Panc1 (cell line): ENCODE results near the gene MAMDC2. TPM values are rescaled to one million over a fixed set of nuclear protein-coding genes. Genes with fewer than 3 reads are reported as not detected.

Experiments
- ATAC-seq: fragments of 200-7000 bp; cut with Tn5 transposase; 2 replicates; pipeline ENCODE4 v1.9.1; 2020; ENCODE audit warnings: mild to moderate bottlenecking, moderate library complexity
- BruUV-seq: library from RNA; stranded (reverse); fragments of 400-500 nt; replicated peaks from 2 replicates; lab custom pipeline; 2021; lab: Mats Ljungman, UMichigan
- CTCF ChIA-PET: fragments of 300-600 bp; sonication (Branson Sonifier 250); formaldehyde crosslinking; loops from one replicate; lab custom pipeline; 2022; ENCODE audit warnings: antibody characterized with exemption; lab: Charles Lee
- POLR2A ChIA-PET: fragments of 300-600 bp; sonication (Branson Sonifier 250); formaldehyde crosslinking; loops from one replicate; lab custom pipeline; 2022; ENCODE audit warnings: antibody characterized with exemption; lab: Charles Lee
- DNase-seq: peaks from one replicate; pipeline ENCODE4 v3.0.0-alpha.2; 2010; ENCODE audit warnings: low read depth, low spot score
- H3K27ac ChIP-seq: 2 replicates; pipeline ENCODE4 v1.5.1; 2011; ENCODE audit warnings: mild to moderate bottlenecking, low read length, inconsistent platforms
- H3K27me3 ChIP-seq: fragments of 200-500 bp; sonication (Bioruptor generic); 2 replicates; pipeline ENCODE4 v1.6.0; 2014; ENCODE audit warnings: low read length, inconsistent platforms; ENCODE audit not compliant: control insufficient read depth, insufficient read depth
- H3K36me3 ChIP-seq: fragments of 200-500 bp; sonication (Bioruptor generic); 2 replicates; pipeline ENCODE4 v1.5.1; 2014; ENCODE audit warnings: inconsistent platforms, mild to moderate bottlenecking, low read length, moderate library complexity; ENCODE audit not compliant: control insufficient read depth, insufficient read depth
- H3K4me1 ChIP-seq: 2 replicates; pipeline ENCODE4 v1.5.1; 2011; ENCODE audit warnings: inconsistent platforms, mild to moderate bottlenecking, low read length, moderate library complexity; ENCODE audit not compliant: control insufficient read depth, insufficient read depth
- H3K4me3 ChIP-seq, 2 experiments: 2 replicates each; pipeline ENCODE4 v1.5.1; 2011 to 2012; ENCODE audit warnings: low read depth in 2 of 2, low read length in 2 of 2, mild to moderate bottlenecking in 2 of 2, inconsistent platforms in 1 of 2, moderate library complexity in 1 of 2
- H3K9me3 ChIP-seq: fragments of 200-500 bp; sonication (Bioruptor generic); 2 replicates; pipeline ENCODE4 v1.5.1; 2014; ENCODE audit warnings: low read depth, mild to moderate bottlenecking, inconsistent platforms, low read length, moderate library complexity; ENCODE audit not compliant: control insufficient read depth, insufficient read depth
- POLR2AphosphoS5 ChIP-seq: IDR thresholded peaks from 2 replicates; pipeline ENCODE4 v1.6.1; 2012; ENCODE audit warnings: mild to moderate bottlenecking, low read depth, low read length, moderate library complexity
- REST ChIP-seq, 2 experiments: IDR thresholded peaks; 2 replicates each; pipeline ENCODE4 v1.6.1; 2011 to 2012; ENCODE audit warnings: low read depth in 2 of 2, control low read depth in 1 of 2, low read length in 1 of 2, mild to moderate bottlenecking in 1 of 2, moderate library complexity in 1 of 2; ENCODE audit not compliant: insufficient read depth in 1 of 2
- SIN3A ChIP-seq: IDR thresholded peaks from 2 replicates; pipeline ENCODE4 v1.6.1; 2012; ENCODE audit warnings: low read depth, mild to moderate bottlenecking, low read length, moderate library complexity, borderline replicate concordance; ENCODE audit not compliant: insufficient read depth
- TCF7L2 ChIP-seq: IDR thresholded peaks from 2 replicates; pipeline ENCODE4 v1.6.1; 2011; ENCODE audit warnings: mild to moderate bottlenecking, low read depth, low read length, inconsistent platforms
- in situ Hi-C: cut with HindIII; loops from 2 replicates; pipeline ENCODE4 v1.10.0; 2016; ENCODE audit warnings: low sequenced_read_pairs, low pct_unique_long_range_greater_than_20kb
- intact Hi-C: fragments of 100-400 bp; cut with micrococcal nuclease; formaldehyde crosslinking; loops from one replicate; pipeline ENCODE4 v1.10.0; 2022; ENCODE audit not compliant: unreplicated experiment
- total RNA-seq: library from RNA; stranded (reverse); gene quantifications from one replicate; pipeline ENCODE4 v1.2.1, GENCODE V29; 2021; ENCODE audit not compliant: unreplicated experiment
- TF ChIP-seq, protein P1 (sequence below): fragments of 450-650 bp; IDR thresholded peaks from 2 replicates; pipeline ENCODE4 v1.5.1; 2017; ENCODE audit warnings: mild to moderate bottlenecking

MAMDC2 gene
- total RNA-seq, 1 experiment from 2014 or later, result 1.5 TPM

- in situ Hi-C loops (no loop called here), intact Hi-C loops (no loop called here)
- Histone ChIP-seq H3K4me3 (no peak overlapping the region), H3K9me3 (no peaks in the 10 kb centered on the region), H3K27me3 (no peaks in the 10 kb centered on the region), H3K36me3 (no peaks in the 10 kb centered on the region), H3K4me1 (no peaks in the 10 kb centered on the region), H3K27ac (no peak overlapping the region)
- no peak for TF ChIP-seq POLR2AphosphoS5
- TF ChIP-seq REST (IDR thresholded peaks at IDR 0.05; ENCODE audit: insufficient read depth in 1 of 2, low read depth in 2 of 2, low read length in 1 of 2), result no peak
- TF ChIP-seq SIN3A, result no peak
- TF ChIP-seq, protein P1, sequence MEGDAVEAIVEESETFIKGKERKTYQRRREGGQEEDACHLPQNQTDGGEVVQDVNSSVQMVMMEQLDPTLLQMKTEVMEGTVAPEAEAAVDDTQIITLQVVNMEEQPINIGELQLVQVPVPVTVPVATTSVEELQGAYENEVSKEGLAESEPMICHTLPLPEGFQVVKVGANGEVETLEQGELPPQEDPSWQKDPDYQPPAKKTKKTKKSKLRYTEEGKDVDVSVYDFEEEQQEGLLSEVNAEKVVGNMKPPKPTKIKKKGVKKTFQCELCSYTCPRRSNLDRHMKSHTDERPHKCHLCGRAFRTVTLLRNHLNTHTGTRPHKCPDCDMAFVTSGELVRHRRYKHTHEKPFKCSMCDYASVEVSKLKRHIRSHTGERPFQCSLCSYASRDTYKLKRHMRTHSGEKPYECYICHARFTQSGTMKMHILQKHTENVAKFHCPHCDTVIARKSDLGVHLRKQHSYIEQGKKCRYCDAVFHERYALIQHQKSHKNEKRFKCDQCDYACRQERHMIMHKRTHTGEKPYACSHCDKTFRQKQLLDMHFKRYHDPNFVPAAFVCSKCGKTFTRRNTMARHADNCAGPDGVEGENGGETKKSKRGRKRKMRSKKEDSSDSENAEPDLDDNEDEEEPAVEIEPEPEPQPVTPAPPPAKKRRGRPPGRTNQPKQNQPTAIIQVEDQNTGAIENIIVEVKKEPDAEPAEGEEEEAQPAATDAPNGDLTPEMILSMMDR, result no peak
- no peak for TF ChIP-seq TCF7L2
- ATAC-seq, result no peak
- ChIA-PET CTCF (no interaction called here), POLR2A (no interaction called here)
- BruUV-seq, result no TSS peak
- no peak for DNase-seq
Measured at GRCh38 chr9:70143394-70144130, 99.9 kb downstream of the MAMDC2 start.

GRCh38 chr9:70144131-70144503 lies 100.5 kb downstream of the MAMDC2 start:
- no peak for ATAC-seq
- TF ChIP-seq POLR2AphosphoS5, result no peak
- no peak for TF ChIP-seq TCF7L2
- TF ChIP-seq SIN3A, result no peak
- TF ChIP-seq REST (IDR thresholded peaks at IDR 0.05; ENCODE audit: insufficient read depth in 1 of 2, low read depth in 2 of 2, low read length in 1 of 2), result no peak
- TF ChIP-seq, protein P1, result no peak
- no peaks in the 10 kb centered on the region for H3K27me3 ChIP-seq
- H3K27ac ChIP-seq, result no peak overlapping the region
- H3K36me3 ChIP-seq, result no peaks in the 10 kb centered on the region
- H3K4me3 ChIP-seq, result no peak overlapping the region
- no peaks in the 10 kb centered on the region for H3K9me3 ChIP-seq
- ChIA-PET POLR2A (no interaction called here), CTCF (no interaction called here)
- no peak for DNase-seq
- H3K4me1 ChIP-seq, result no peaks in the 10 kb centered on the region
- intact Hi-C loops, result no loop called here
- BruUV-seq, result no TSS peak
- in situ Hi-C loops, result no loop called here
